ENCODE measurements around the gene DHX34. TPM values are rescaled to one million over a fixed set of nuclear protein-coding genes. Genes with fewer than 3 reads are reported as not detected.

The DHX34 gene
- total and polyA plus RNA-seq, 4 donors, result 3.1 to 11.6 (median 6.1) TPM

DNA sequence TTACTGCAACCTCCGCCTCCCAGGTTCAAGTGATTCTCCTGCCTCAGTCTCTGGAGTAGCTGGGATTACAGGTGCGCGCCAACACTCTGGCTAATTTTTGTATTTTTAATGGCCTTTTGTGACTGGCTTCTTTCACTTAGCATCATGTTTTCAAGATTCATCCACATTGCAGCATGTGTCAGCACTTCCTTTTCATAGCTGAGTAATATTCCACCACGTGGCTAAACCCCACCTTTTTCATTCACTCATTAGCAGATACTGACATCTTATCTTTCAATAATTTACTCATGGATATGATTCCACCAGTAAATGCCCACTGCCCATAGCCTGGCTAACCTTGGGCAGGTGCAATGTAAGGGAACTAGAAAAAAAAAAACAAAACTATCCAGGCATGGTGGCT is 32.6 kb upstream of the DHX34 start:
- no peak for DNase-seq (ENCODE audit: low spot score)
- Histone ChIP-seq H3K4me1 (ENCODE audit: control insufficient read depth in 4 of 4, insufficient read depth in 4 of 4, low read length in 3 of 4) (peaks cover 3 to 6% (median 3%) of the 10 kb centered on the region in 4 donors), H3K9ac (ENCODE audit: low read depth in 1 of 2, low read length in 2 of 2) (no peak overlapping the region), H3K27me3 (ENCODE audit: control insufficient read depth in 4 of 4, insufficient read depth in 4 of 4, low read length in 3 of 4) (no peaks in the 10 kb centered on the region), H3K27ac (ENCODE audit: low read depth in 1 of 2, low read length in 2 of 2) (no peak overlapping the region), H3K4me3 (ENCODE audit: low read depth in 1 of 3, low read length in 3 of 3) (no peak overlapping the region), H3K36me3 (ENCODE audit: control insufficient read depth in 4 of 4, insufficient read depth in 3 of 4, low read depth in 1 of 4, low read length in 3 of 4) (no peaks in the 10 kb centered on the region), H3K9me3 (ENCODE audit: control insufficient read depth in 4 of 4, low read length in 3 of 4) (no peaks in the 10 kb centered on the region)
- 90% methylated on average over 4 of the region's 4 CpGs for WGBS
- TF ChIP-seq EGR1 (IDR thresholded peaks at IDR 0.05; ENCODE audit: low read depth in 2 of 2) (no peak), NR2F2 (IDR thresholded peaks at IDR 0.05) (no peak), FOXA2 (IDR thresholded peaks at IDR 0.05) (no peak)
- TF ChIP-seq, protein P1, sequence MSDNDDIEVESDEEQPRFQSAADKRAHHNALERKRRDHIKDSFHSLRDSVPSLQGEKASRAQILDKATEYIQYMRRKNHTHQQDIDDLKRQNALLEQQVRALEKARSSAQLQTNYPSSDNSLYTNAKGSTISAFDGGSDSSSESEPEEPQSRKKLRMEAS (IDR thresholded peaks at IDR 0.05), result no peak
- TF ChIP-seq, protein P2, sequence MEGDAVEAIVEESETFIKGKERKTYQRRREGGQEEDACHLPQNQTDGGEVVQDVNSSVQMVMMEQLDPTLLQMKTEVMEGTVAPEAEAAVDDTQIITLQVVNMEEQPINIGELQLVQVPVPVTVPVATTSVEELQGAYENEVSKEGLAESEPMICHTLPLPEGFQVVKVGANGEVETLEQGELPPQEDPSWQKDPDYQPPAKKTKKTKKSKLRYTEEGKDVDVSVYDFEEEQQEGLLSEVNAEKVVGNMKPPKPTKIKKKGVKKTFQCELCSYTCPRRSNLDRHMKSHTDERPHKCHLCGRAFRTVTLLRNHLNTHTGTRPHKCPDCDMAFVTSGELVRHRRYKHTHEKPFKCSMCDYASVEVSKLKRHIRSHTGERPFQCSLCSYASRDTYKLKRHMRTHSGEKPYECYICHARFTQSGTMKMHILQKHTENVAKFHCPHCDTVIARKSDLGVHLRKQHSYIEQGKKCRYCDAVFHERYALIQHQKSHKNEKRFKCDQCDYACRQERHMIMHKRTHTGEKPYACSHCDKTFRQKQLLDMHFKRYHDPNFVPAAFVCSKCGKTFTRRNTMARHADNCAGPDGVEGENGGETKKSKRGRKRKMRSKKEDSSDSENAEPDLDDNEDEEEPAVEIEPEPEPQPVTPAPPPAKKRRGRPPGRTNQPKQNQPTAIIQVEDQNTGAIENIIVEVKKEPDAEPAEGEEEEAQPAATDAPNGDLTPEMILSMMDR (IDR thresholded peaks at IDR 0.05; ENCODE audit: low read depth, low read length, missing input control), result no peak

GRCh38 chr19:47319923-47320871 is 28.9 kb upstream of the DHX34 start:
- Histone ChIP-seq H3K36me3 (ENCODE audit: control insufficient read depth in 4 of 4, insufficient read depth in 3 of 4, low read depth in 1 of 4, low read length in 3 of 4) (no peaks in the 10 kb centered on the region), H3K27me3 (ENCODE audit: control insufficient read depth in 4 of 4, insufficient read depth in 4 of 4, low read length in 3 of 4) (no peaks in the 10 kb centered on the region), H3K27ac (ENCODE audit: low read depth in 1 of 2, low read length in 2 of 2) (no peak overlapping the region), H3K4me1 (ENCODE audit: control insufficient read depth in 4 of 4, insufficient read depth in 4 of 4, low read length in 3 of 4) (peaks cover 1 to 4% (median 2%) of the 10 kb centered on the region in 4 donors), H3K9me3 (ENCODE audit: control insufficient read depth in 4 of 4, low read length in 3 of 4) (no peaks in the 10 kb centered on the region), H3K9ac (ENCODE audit: low read depth in 1 of 2, low read length in 2 of 2) (no peak overlapping the region), H3K4me3 (ENCODE audit: low read depth in 1 of 3, low read length in 3 of 3) (no peak overlapping the region)
- 95% methylated on average over 46 of the region's 46 CpGs for WGBS
- TF ChIP-seq HNF4A (conservative IDR thresholded peaks at IDR 0.05) (no peak), RXRA (IDR thresholded peaks at IDR 0.05) (no peak), TAF1 (conservative IDR thresholded peaks at IDR 0.05) (no peak), FOXA2 (IDR thresholded peaks at IDR 0.05) (no peak), GABPA (IDR thresholded peaks at IDR 0.05 in 1 of 2, conservative IDR thresholded peaks at IDR 0.05 in 1 of 2) (no peak), HNF4G (IDR thresholded peaks at IDR 0.05) (no peak), NR2F2 (IDR thresholded peaks at IDR 0.05) (no peak), JUND (IDR thresholded peaks at IDR 0.05) (no peak)
- TF ChIP-seq, protein P3, sequence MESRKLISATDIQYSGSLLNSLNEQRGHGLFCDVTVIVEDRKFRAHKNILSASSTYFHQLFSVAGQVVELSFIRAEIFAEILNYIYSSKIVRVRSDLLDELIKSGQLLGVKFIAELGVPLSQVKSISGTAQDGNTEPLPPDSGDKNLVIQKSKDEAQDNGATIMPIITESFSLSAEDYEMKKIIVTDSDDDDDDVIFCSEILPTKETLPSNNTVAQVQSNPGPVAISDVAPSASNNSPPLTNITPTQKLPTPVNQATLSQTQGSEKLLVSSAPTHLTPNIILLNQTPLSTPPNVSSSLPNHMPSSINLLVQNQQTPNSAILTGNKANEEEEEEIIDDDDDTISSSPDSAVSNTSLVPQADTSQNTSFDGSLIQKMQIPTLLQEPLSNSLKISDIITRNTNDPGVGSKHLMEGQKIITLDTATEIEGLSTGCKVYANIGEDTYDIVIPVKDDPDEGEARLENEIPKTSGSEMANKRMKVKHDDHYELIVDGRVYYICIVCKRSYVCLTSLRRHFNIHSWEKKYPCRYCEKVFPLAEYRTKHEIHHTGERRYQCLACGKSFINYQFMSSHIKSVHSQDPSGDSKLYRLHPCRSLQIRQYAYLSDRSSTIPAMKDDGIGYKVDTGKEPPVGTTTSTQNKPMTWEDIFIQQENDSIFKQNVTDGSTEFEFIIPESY (IDR thresholded peaks at IDR 0.05), result no peak
- TF ChIP-seq, protein P1 (IDR thresholded peaks at IDR 0.05), result no peak
- TF ChIP-seq, protein P4, sequence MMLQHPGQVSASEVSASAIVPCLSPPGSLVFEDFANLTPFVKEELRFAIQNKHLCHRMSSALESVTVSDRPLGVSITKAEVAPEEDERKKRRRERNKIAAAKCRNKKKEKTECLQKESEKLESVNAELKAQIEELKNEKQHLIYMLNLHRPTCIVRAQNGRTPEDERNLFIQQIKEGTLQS (IDR thresholded peaks at IDR 0.05), result no peak
- TF ChIP-seq, protein P2 (IDR thresholded peaks at IDR 0.05; ENCODE audit: low read depth, low read length, missing input control), result no peak
- DNase-seq (ENCODE audit: low spot score), result no peak
